Measurements from ENCODE around the gene HORMAD1. TPM values are rescaled to one million over a fixed set of nuclear protein-coding genes. Genes with fewer than 3 reads are reported as not detected.

Gene HORMAD1
- polyA plus RNA-seq, 3 donors, result 0.48 to 5.6 TPM; not detected in 1

DNA sequence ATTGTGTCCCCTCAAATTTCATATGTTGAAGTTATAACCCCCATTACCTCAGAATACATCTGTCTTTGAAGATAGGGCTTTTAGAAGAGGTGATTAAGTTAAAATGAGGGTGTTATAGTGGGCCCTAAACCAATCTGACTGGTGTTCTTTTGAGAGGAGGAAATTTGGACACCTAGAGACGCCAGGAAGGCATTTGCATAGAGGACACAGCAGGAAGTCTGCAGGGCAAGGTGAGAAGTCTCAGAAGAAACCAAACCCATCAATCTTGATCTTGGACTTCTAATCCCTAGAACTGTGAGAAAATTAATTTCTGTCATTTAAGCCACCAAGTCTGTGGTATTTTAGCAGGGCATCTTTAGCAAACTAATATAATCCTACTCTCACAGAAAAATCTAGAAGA, 36.8 kb downstream of the HORMAD1 start:
- no peak for DNase-seq
- no peaks in the 10 kb centered on the region for H4K20me1 ChIP-seq (ENCODE audit: insufficient read depth, low read length)
- H2AFZ ChIP-seq (ENCODE audit: insufficient read depth, low read depth, low read length, poor library complexity, severe bottlenecking), result no peak overlapping the region
- TF ChIP-seq, protein P1, sequence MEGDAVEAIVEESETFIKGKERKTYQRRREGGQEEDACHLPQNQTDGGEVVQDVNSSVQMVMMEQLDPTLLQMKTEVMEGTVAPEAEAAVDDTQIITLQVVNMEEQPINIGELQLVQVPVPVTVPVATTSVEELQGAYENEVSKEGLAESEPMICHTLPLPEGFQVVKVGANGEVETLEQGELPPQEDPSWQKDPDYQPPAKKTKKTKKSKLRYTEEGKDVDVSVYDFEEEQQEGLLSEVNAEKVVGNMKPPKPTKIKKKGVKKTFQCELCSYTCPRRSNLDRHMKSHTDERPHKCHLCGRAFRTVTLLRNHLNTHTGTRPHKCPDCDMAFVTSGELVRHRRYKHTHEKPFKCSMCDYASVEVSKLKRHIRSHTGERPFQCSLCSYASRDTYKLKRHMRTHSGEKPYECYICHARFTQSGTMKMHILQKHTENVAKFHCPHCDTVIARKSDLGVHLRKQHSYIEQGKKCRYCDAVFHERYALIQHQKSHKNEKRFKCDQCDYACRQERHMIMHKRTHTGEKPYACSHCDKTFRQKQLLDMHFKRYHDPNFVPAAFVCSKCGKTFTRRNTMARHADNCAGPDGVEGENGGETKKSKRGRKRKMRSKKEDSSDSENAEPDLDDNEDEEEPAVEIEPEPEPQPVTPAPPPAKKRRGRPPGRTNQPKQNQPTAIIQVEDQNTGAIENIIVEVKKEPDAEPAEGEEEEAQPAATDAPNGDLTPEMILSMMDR (IDR thresholded peaks at IDR 0.05), result no peak
- no CpG with 5 or more reads among the region's 1 CpG for WGBS (ENCODE audit: insufficient coverage)
- no peak overlapping the region for H3K27ac ChIP-seq (ENCODE audit: low read depth in 1 of 2, low read length in 2 of 2)
- H3K4me3 ChIP-seq (replicated peaks in 1 of 3; ENCODE audit: low read depth in 2 of 3, low read length in 3 of 3), result no peak overlapping the region
- peaks cover 0 to 2% (median 0%) of the 10 kb centered on the region in 3 donors for H3K27me3 Mint-ChIP-seq (ENCODE audit: low read depth in 3 of 3)
- peaks cover 21 to 22% of the 10 kb centered on the region in 2 donors for H3K36me3 Mint-ChIP-seq
- peaks cover 15 to 31% of the 10 kb centered on the region in 2 donors for H3K36me3 ChIP-seq (replicated peaks in 1 of 2; ENCODE audit: control insufficient read depth in 1 of 2, insufficient read depth in 2 of 2, low read length in 2 of 2)
- peaks cover 0 to 3% (median 0%) of the 10 kb centered on the region in 7 donors for H3K9me3 Mint-ChIP-seq
- H3K79me2 ChIP-seq (ENCODE audit: insufficient read depth, low read length), result no peaks in the 10 kb centered on the region
- peak overlapping the region in 2 of 7 donors; percentile 16 to 41 for H3K27ac Mint-ChIP-seq
- intact Hi-C loops (cut with micrococcal nuclease), result no loop called here
- no peaks in the 10 kb centered on the region for H3K4me1 ChIP-seq (ENCODE audit: control insufficient read depth in 1 of 2, insufficient read depth in 2 of 2, low read length in 2 of 2)
- H3K4me1 Mint-ChIP-seq, result no peaks in the 10 kb centered on the region
- no peaks in the 10 kb centered on the region for H3K27me3 ChIP-seq (ENCODE audit: control insufficient read depth in 2 of 2, insufficient read depth in 2 of 2, low read length in 2 of 2)
- no peak overlapping the region for H3K4me3 Mint-ChIP-seq
- no peak overlapping the region for H3K4me2 ChIP-seq (replicated peaks; ENCODE audit: extremely low read depth, low read length, poor library complexity, severe bottlenecking)
- H3K9me3 ChIP-seq (replicated peaks in 1 of 2; ENCODE audit: control insufficient read depth in 1 of 2, insufficient read depth in 1 of 2, low read length in 2 of 2), result no peaks in the 10 kb centered on the region
- H3K9ac ChIP-seq (ENCODE audit: insufficient read depth, low read length, poor library complexity, severe bottlenecking), result no peak overlapping the region

DNA sequence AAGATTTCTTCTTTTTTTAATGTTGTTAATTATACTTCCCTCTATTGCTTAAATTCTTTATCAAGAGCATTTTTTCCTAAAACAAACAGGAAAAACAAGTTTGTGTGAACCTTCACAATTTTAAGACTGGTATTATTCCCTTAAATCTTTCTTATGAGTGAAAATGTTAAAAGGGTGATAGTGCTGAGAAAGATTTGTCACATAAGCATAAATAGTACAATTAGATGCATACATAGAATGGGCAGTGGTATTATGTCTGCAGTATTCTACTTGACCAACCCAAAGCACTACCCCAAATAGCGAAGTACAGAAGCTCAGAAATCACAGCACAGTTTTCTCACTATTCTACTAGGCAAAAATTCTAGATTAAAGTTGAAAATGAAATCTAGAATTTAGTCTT, 41.7 kb downstream of the HORMAD1 start:
- whole genome bisulfite sequencing (ENCODE audit: insufficient coverage), result no CpG with 5 or more reads among the region's 1 CpG
- Mint-ChIP-seq H3K27me3 (ENCODE audit: low read depth in 3 of 3) (peaks cover 0 to 2% (median 0%) of the 10 kb centered on the region in 3 donors), H3K9me3 (no peaks in the 10 kb centered on the region)

More for the DNA sequence above, 41.7 kb downstream of the HORMAD1 start:
- Mint-ChIP-seq H3K4me1 (peaks cover 3% of the 10 kb centered on the region), H3K27ac (no peak overlapping the region), H3K4me3 (no peak overlapping the region), H3K36me3 (peaks cover 15 to 25% of the 10 kb centered on the region in 2 donors)
- Histone ChIP-seq H2AFZ (ENCODE audit: insufficient read depth, low read depth, low read length, poor library complexity, severe bottlenecking) (no peak overlapping the region), H3K4me2 (replicated peaks; ENCODE audit: extremely low read depth, low read length, poor library complexity, severe bottlenecking) (no peak overlapping the region), H3K4me3 (replicated peaks in 1 of 3; ENCODE audit: low read depth in 2 of 3, low read length in 3 of 3) (no peak overlapping the region), H3K79me2 (ENCODE audit: insufficient read depth, low read length) (no peaks in the 10 kb centered on the region), H3K27ac (ENCODE audit: low read depth in 1 of 2, low read length in 2 of 2) (no peak overlapping the region), H3K9ac (ENCODE audit: insufficient read depth, low read length, poor library complexity, severe bottlenecking) (no peak overlapping the region), H4K20me1 (ENCODE audit: insufficient read depth, low read length) (no peaks in the 10 kb centered on the region), H3K27me3 (ENCODE audit: control insufficient read depth in 2 of 2, insufficient read depth in 2 of 2, low read length in 2 of 2) (no peaks in the 10 kb centered on the region), H3K36me3 (replicated peaks in 1 of 2; ENCODE audit: control insufficient read depth in 1 of 2, insufficient read depth in 2 of 2, low read length in 2 of 2) (peaks cover 8 to 17% of the 10 kb centered on the region in 2 donors), H3K4me1 (ENCODE audit: control insufficient read depth in 1 of 2, insufficient read depth in 2 of 2, low read length in 2 of 2) (no peaks in the 10 kb centered on the region), H3K9me3 (replicated peaks in 1 of 2; ENCODE audit: control insufficient read depth in 1 of 2, insufficient read depth in 1 of 2, low read length in 2 of 2) (no peaks in the 10 kb centered on the region)
- TF ChIP-seq, protein P1 (IDR thresholded peaks at IDR 0.05), result no peak
- DNase-seq, result no peak
- intact Hi-C loops (cut with micrococcal nuclease), result no loop called here

All from CD14-positive monocyte (primary cell).